Esophagus muscularis mucosa (tissue), 4 donors: ENCODE measurements around the gene ABCC4. TPM values are rescaled to one million over a fixed set of nuclear protein-coding genes. Genes with fewer than 3 reads are reported as not detected.

Experiments
- DNase-seq: peaks from one replicate; pipeline ENCODE4 v3.0.0-alpha.2; 2017; ENCODE audit errors: extremely low spot score
- H3K27ac ChIP-seq, 4 donors: fragments of 200-600 bp; sonication (generic); replicated peaks in 1 of 4; 1 replicate in 3 of 4; 2 replicates in 1 of 4; pipeline ENCODE4 v1.5.1; 2016 to 2019; ENCODE audit warnings: mild to moderate bottlenecking in 1 of 4
- H3K27me3 ChIP-seq, 4 donors: fragments of 200-600 bp; sonication (generic); one replicate each; pipeline versions ENCODE4 v1.5.1 to v1.6.0; 2016 to 2019
- H3K36me3 ChIP-seq, 4 donors: fragments of 200-600 bp; sonication (generic); one replicate each; pipeline ENCODE4 v1.5.1; 2016 to 2019
- H3K4me1 ChIP-seq, 4 donors: fragments of 200-600 bp; sonication (generic); one replicate each; pipeline ENCODE4 v1.5.1; 2016 to 2019
- H3K4me3 ChIP-seq, 4 donors: fragments of 200-600 bp; sonication (generic); 1 replicate in 2 of 4; 2 replicates in 2 of 4; pipeline ENCODE4 v1.5.1; 2016 to 2019; ENCODE audit warnings: mild to moderate bottlenecking in 4 of 4, moderate library complexity in 1 of 4
- H3K9me3 ChIP-seq, 4 donors: fragments of 200-600 bp; sonication (generic); 1 replicate in 3 of 4; 2 replicates in 1 of 4; pipeline ENCODE4 v1.5.1; 2016 to 2019
- CTCF ChIP-seq, 3 experiments: fragments of 200-600 bp in 2 of 3; fragments of 450-650 bp in 1 of 3; sonication (generic) in 2 of 3; IDR thresholded peaks; one replicate each; pipeline ENCODE4 v1.5.1; 2017 to 2019; ENCODE audit warnings: antibody characterized with exemption in 3 of 3, mild to moderate bottlenecking in 2 of 3, moderate library complexity in 1 of 3
- EP300 ChIP-seq: sonication (generic); formaldehyde crosslinking; IDR thresholded peaks from one replicate; pipeline ENCODE4 v1.6.1; 2017; ENCODE audit warnings: antibody characterized with exemption
- POLR2A ChIP-seq: fragments of 450-650 bp; IDR thresholded peaks from one replicate; pipeline ENCODE4 v1.6.1; 2017; ENCODE audit warnings: antibody characterized with exemption, moderate library complexity, mild to moderate bottlenecking, low read depth
- POLR2AphosphoS5 ChIP-seq, 2 donors: sonication (generic); formaldehyde crosslinking; IDR thresholded peaks; one replicate each; pipeline ENCODE4 v1.6.1; 2017; ENCODE audit warnings: antibody characterized with exemption in 2 of 2
- WGBS: methylation state at CpG from one replicate; pipeline ENCODE4 v1.1.5; 2018; 5-methylcytosine and 5-hydroxymethylcytosine counted together
- intact Hi-C: fragments of 100-400 bp; cut with DNase I; formaldehyde crosslinking; loops from one replicate; pipeline ENCODE4 v1.15.1; 2023
- total RNA-seq, 4 donors: library from RNA; depleted of rRNA; stranded (reverse); fragments of >200 nt; gene quantifications; one replicate each; pipeline versions ENCODE4 v1.1.0 to v1.2.1, GENCODE V29; 2016

ABCC4 gene
- total RNA-seq, 4 donors from 2014 or later: 5.0 to 6.3 (median 6.0) TPM

- intact Hi-C loops: no loop called here
- H3K9me3 ChIP-seq: no peaks in the 10 kb centered on the region
- 69% methylated on average over 6 of the region's 6 CpGs for WGBS
Observed at GRCh38 chr13:95217920-95218830, 83.1 kb downstream of the ABCC4 start.

GRCh38 chr13:95216182-95216581 is 85.1 kb downstream of the ABCC4 start:
- 96% methylated on average over 3 of the region's 3 CpGs for WGBS
- TF ChIP-seq EP300 (no peak), POLR2A (no peak), POLR2AphosphoS5 (IDR thresholded peaks at IDR 0.05) (no peak), CTCF (IDR thresholded peaks at IDR 0.05) (no peak)
- DNase-seq: no peak
- no peak overlapping the region for H3K4me3 ChIP-seq
- intact Hi-C loops: no loop called here
- H3K27ac ChIP-seq: no peak overlapping the region
- H3K36me3 ChIP-seq: no peaks in the 10 kb centered on the region
- no peaks in the 10 kb centered on the region for H3K4me1 ChIP-seq
- no peaks in the 10 kb centered on the region for H3K27me3 ChIP-seq
- H3K9me3 ChIP-seq: no peaks in the 10 kb centered on the region

More at GRCh38 chr13:95217920-95218830, 83.1 kb downstream of the ABCC4 start:
- no peak overlapping the region for H3K27ac ChIP-seq
- H3K4me3 ChIP-seq: no peak overlapping the region
- H3K27me3 ChIP-seq: no peaks in the 10 kb centered on the region
- TF ChIP-seq POLR2AphosphoS5 (IDR thresholded peaks at IDR 0.05): no peak
- TF ChIP-seq CTCF (IDR thresholded peaks at IDR 0.05): no peak
- no peak for TF ChIP-seq POLR2A
- no peak for TF ChIP-seq EP300
- no peaks in the 10 kb centered on the region for H3K36me3 ChIP-seq
- DNase-seq: no peak
- no peaks in the 10 kb centered on the region for H3K4me1 ChIP-seq

GRCh38 chr13:95212983-95213850 is 88.0 kb downstream of the ABCC4 start:
- Histone ChIP-seq H3K36me3 (peaks cover 0 to 5% (median 0%) of the 10 kb centered on the region in 4 donors), H3K27ac (no peak overlapping the region), H3K4me1 (no peaks in the 10 kb centered on the region), H3K27me3 (no peaks in the 10 kb centered on the region), H3K4me3 (no peak overlapping the region), H3K9me3 (no peaks in the 10 kb centered on the region)
- TF ChIP-seq EP300 (no peak), CTCF (IDR thresholded peaks at IDR 0.05) (no peak), POLR2AphosphoS5 (IDR thresholded peaks at IDR 0.05) (no peak), POLR2A (no peak)
- 77% methylated on average over 11 of the region's 11 CpGs for WGBS
- DNase-seq: no peak
- intact Hi-C loops: no loop called here

GRCh38 chr13:95209109-95209508 is 92.1 kb downstream of the ABCC4 start:
- no peak for DNase-seq
- intact Hi-C loops: no loop called here
- Histone ChIP-seq H3K9me3 (no peaks in the 10 kb centered on the region), H3K27me3 (no peaks in the 10 kb centered on the region), H3K36me3 (peaks cover 0 to 15% (median 5%) of the 10 kb centered on the region in 4 donors), H3K4me3 (no peak overlapping the region), H3K27ac (no peak overlapping the region), H3K4me1 (no peaks in the 10 kb centered on the region)
- TF ChIP-seq CTCF (IDR thresholded peaks at IDR 0.05) (no peak), POLR2AphosphoS5 (IDR thresholded peaks at IDR 0.05) (no peak), EP300 (no peak), POLR2A (no peak)
- WGBS: 96% methylated on average over 1 of the region's 1 CpG
